Germinal center (tissue), 1 donor: ENCODE data around the gene KDM1A.

ENCODE experiments used
- DNase-seq: peaks from one replicate; pipeline ENCODE4 v3.0.0; 2012; ENCODE audit warnings: mixed read lengths, low spot score

The KDM1A gene

GRCh38 chr1:23110391-23110790, 91.1 kb downstream of the KDM1A start:
- no peak for DNase-seq

GRCh38 chr1:23111600-23112535, 92.6 kb downstream of the KDM1A start:
- DNase-seq: no peak

- no peak for DNase-seq
Measured at GRCh38 chr1:23114424-23115079, 95.3 kb downstream of the KDM1A start.

- DNase-seq: no peak
Measured at GRCh38 chr1:23116216-23116836, 97.1 kb downstream of the KDM1A start.

GRCh38 chr1:23116921-23117699, 97.8 kb downstream of the KDM1A start:
- DNase-seq: no peak

- no peak for DNase-seq
Measured at GRCh38 chr1:23118407-23118806, 99.1 kb downstream of the KDM1A start.

- DNase-seq: no peak
Measured at GRCh38 chr1:23118957-23119792, 99.9 kb downstream of the KDM1A start.

- DNase-seq: no peak
Measured at GRCh38 chr1:23120383-23120782, 101.1 kb downstream of the KDM1A start.

- DNase-seq: no peak
Measured at GRCh38 chr1:23122023-23122748, 102.9 kb downstream of the KDM1A start.

- no peak for DNase-seq
Measured at GRCh38 chr1:23122796-23123195, 103.5 kb downstream of the KDM1A start.

GRCh38 chr1:23123528-23123927, 104.3 kb downstream of the KDM1A start:
- DNase-seq: no peak

- DNase-seq: no peak
Measured at GRCh38 chr1:23124259-23125026, 105.2 kb downstream of the KDM1A start.

GRCh38 chr1:23125489-23125888, 106.2 kb downstream of the KDM1A start:
- no peak for DNase-seq

- no peak for DNase-seq
Measured at GRCh38 chr1:23126200-23126599, 106.9 kb downstream of the KDM1A start.

- no peak for DNase-seq
Measured at GRCh38 chr1:23126801-23127200, 107.5 kb downstream of the KDM1A start.

- no peak for DNase-seq
Measured at GRCh38 chr1:23129846-23130245, 110.6 kb downstream of the KDM1A start.

GRCh38 chr1:23132033-23132432, 112.8 kb downstream of the KDM1A start:
- DNase-seq: no peak
